IPS-18a (cell line): ENCODE data around the gene ZNF205.
"Not testable (repeated sequence)": the region's sequence is repeated elsewhere in the genome, so short reads cannot be mapped to it uniquely, and the experiment has no call there.

ENCODE experiments used
- H3K27ac ChIP-seq: one replicate; pipeline ENCODE4 v1.5.1; 2013; ENCODE audit warnings: low read length
- H3K27me3 ChIP-seq: one replicate; pipeline ENCODE4 v1.6.1; 2013; ENCODE audit warnings: mild to moderate bottlenecking, low read length; ENCODE audit not compliant: control insufficient read depth, insufficient read depth
- H3K36me3 ChIP-seq: one replicate; pipeline ENCODE4 v1.6.1; 2013; ENCODE audit warnings: low read depth, low read length; ENCODE audit not compliant: control insufficient read depth
- H3K4me1 ChIP-seq: one replicate; pipeline ENCODE4 v1.6.1; 2013; ENCODE audit warnings: low read depth, low read length; ENCODE audit not compliant: control insufficient read depth
- H3K4me3 ChIP-seq: one replicate; pipeline ENCODE4 v1.5.1; 2013; ENCODE audit warnings: low read length
- H3K9ac ChIP-seq: one replicate; pipeline ENCODE4 v1.6.1; 2013; ENCODE audit warnings: mild to moderate bottlenecking, low read length, moderate library complexity
- H3K9me3 ChIP-seq: one replicate; pipeline ENCODE4 v1.6.1; 2013; ENCODE audit warnings: low read depth, low read length; ENCODE audit not compliant: control insufficient read depth

Gene ZNF205

GRCh38 chr16:3112058-3112880, at the start of gene ZNF205:
Gene ZNF205, plus strand, starts transcription at chr16:3112586. Its CDS starts 845 bp downstream, at chr16:3113431.
- Histone ChIP-seq H3K36me3 (peaks cover 7% of the 10 kb centered on the region), H3K9me3 (no peaks in the 10 kb centered on the region), H3K4me3 (peak within 1 kb of the TSS; percentile 89), H3K27ac (no peak within 1 kb of the TSS), H3K4me1 (peaks cover 9% of the 10 kb centered on the region), H3K27me3 (no peaks in the 10 kb centered on the region), H3K9ac (peak within 1 kb of the TSS; percentile 73)

- no peaks in the 10 kb centered on the region for H3K36me3 ChIP-seq
- H3K27ac ChIP-seq, result no peak overlapping the region
- H3K4me3 ChIP-seq, result no peak overlapping the region
- H3K27me3 ChIP-seq, result no peaks in the 10 kb centered on the region
- no peaks in the 10 kb centered on the region for H3K9me3 ChIP-seq
- H3K9ac ChIP-seq, result no peak overlapping the region
- H3K4me1 ChIP-seq, result peaks cover 5% of the 10 kb centered on the region
Measured at GRCh38 chr16:3063625-3064386, 48.6 kb upstream of the ZNF205 start.

GRCh38 chr16:3065069-3065741, 47.2 kb upstream of the ZNF205 start, which contains the start of gene IL32:
Gene IL32, plus strand, starts transcription at chr16:3065640. Its CDS starts 172 bp downstream, at chr16:3065812.
- no peaks in the 10 kb centered on the region for H3K27me3 ChIP-seq
- H3K9me3 ChIP-seq, result no peaks in the 10 kb centered on the region
- H3K27ac ChIP-seq, result no peak within 1 kb of the TSS
- H3K4me1 ChIP-seq, result peaks cover 5% of the 10 kb centered on the region
- no peak within 1 kb of the TSS for H3K9ac ChIP-seq
- H3K4me3 ChIP-seq, result no peak within 1 kb of the TSS
- no peaks in the 10 kb centered on the region for H3K36me3 ChIP-seq

- Histone ChIP-seq H3K4me3 (no peak overlapping the region), H3K4me1 (peaks cover 5% of the 10 kb centered on the region), H3K36me3 (no peaks in the 10 kb centered on the region), H3K9me3 (no peaks in the 10 kb centered on the region), H3K27me3 (no peaks in the 10 kb centered on the region), H3K9ac (no peak overlapping the region), H3K27ac (no peak overlapping the region)
Measured at GRCh38 chr16:3065742-3066439, 46.5 kb upstream of the ZNF205 start.

- H3K36me3 ChIP-seq, result no peaks in the 10 kb centered on the region
- no peak overlapping the region for H3K9ac ChIP-seq
- H3K27ac ChIP-seq, result no peak overlapping the region
- no peak overlapping the region for H3K4me3 ChIP-seq
- H3K27me3 ChIP-seq, result no peaks in the 10 kb centered on the region
- no peaks in the 10 kb centered on the region for H3K9me3 ChIP-seq
- H3K4me1 ChIP-seq, result peaks cover 5% of the 10 kb centered on the region
Measured at GRCh38 chr16:3066440-3066748, 46.0 kb upstream of the ZNF205 start.

GRCh38 chr16:3068487-3068886, 43.9 kb upstream of the ZNF205 start:
- H3K9ac ChIP-seq, result no peak overlapping the region

GRCh38 chr16:3069146-3069545, 43.2 kb upstream of the ZNF205 start:
- not testable (repeated sequence) for H3K27me3 ChIP-seq, H3K4me3 ChIP-seq, H3K4me1 ChIP-seq, H3K9me3 ChIP-seq, H3K36me3 ChIP-seq, H3K9ac ChIP-seq, H3K27ac ChIP-seq

More at GRCh38 chr16:3068487-3068886, 43.9 kb upstream of the ZNF205 start:
- H3K27me3 ChIP-seq, result no peaks in the 10 kb centered on the region
- H3K36me3 ChIP-seq, result no peaks in the 10 kb centered on the region
- H3K4me1 ChIP-seq, result peaks cover 5% of the 10 kb centered on the region
- H3K4me3 ChIP-seq, result no peak overlapping the region
- H3K27ac ChIP-seq, result no peak overlapping the region
- H3K9me3 ChIP-seq, result no peaks in the 10 kb centered on the region

- Histone ChIP-seq H3K4me1 (no peaks in the 10 kb centered on the region), H3K27ac (no peak overlapping the region), H3K9ac (no peak overlapping the region), H3K36me3 (no peaks in the 10 kb centered on the region), H3K4me3 (no peak overlapping the region), H3K27me3 (no peaks in the 10 kb centered on the region), H3K9me3 (no peaks in the 10 kb centered on the region)
Measured at GRCh38 chr16:3070608-3071111, 41.7 kb upstream of the ZNF205 start.

- Histone ChIP-seq H3K36me3 (no peaks in the 10 kb centered on the region), H3K27me3 (no peaks in the 10 kb centered on the region), H3K9ac (no peak overlapping the region), H3K27ac (no peak overlapping the region), H3K9me3 (no peaks in the 10 kb centered on the region), H3K4me3 (no peak overlapping the region), H3K4me1 (no peaks in the 10 kb centered on the region)
Measured at GRCh38 chr16:3071655-3072054, 40.7 kb upstream of the ZNF205 start.

- not testable (repeated sequence) for H3K27ac ChIP-seq, H3K27me3 ChIP-seq, H3K9ac ChIP-seq, H3K9me3 ChIP-seq, H3K4me1 ChIP-seq, H3K36me3 ChIP-seq, H3K4me3 ChIP-seq
Measured at GRCh38 chr16:3072148-3072547, 40.2 kb upstream of the ZNF205 start.
